ENCODE data around the gene SLC8A3.
A peak's percentile ranks its signal among the peaks of the same experiment; 100 is the strongest.
"Not testable (repeated sequence)": the region's sequence is repeated elsewhere in the genome, so short reads cannot be mapped to it uniquely, and the experiment has no call there.

The SLC8A3 gene, protein sequence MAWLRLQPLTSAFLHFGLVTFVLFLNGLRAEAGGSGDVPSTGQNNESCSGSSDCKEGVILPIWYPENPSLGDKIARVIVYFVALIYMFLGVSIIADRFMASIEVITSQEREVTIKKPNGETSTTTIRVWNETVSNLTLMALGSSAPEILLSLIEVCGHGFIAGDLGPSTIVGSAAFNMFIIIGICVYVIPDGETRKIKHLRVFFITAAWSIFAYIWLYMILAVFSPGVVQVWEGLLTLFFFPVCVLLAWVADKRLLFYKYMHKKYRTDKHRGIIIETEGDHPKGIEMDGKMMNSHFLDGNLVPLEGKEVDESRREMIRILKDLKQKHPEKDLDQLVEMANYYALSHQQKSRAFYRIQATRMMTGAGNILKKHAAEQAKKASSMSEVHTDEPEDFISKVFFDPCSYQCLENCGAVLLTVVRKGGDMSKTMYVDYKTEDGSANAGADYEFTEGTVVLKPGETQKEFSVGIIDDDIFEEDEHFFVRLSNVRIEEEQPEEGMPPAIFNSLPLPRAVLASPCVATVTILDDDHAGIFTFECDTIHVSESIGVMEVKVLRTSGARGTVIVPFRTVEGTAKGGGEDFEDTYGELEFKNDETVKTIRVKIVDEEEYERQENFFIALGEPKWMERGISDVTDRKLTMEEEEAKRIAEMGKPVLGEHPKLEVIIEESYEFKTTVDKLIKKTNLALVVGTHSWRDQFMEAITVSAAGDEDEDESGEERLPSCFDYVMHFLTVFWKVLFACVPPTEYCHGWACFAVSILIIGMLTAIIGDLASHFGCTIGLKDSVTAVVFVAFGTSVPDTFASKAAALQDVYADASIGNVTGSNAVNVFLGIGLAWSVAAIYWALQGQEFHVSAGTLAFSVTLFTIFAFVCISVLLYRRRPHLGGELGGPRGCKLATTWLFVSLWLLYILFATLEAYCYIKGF

DNA sequence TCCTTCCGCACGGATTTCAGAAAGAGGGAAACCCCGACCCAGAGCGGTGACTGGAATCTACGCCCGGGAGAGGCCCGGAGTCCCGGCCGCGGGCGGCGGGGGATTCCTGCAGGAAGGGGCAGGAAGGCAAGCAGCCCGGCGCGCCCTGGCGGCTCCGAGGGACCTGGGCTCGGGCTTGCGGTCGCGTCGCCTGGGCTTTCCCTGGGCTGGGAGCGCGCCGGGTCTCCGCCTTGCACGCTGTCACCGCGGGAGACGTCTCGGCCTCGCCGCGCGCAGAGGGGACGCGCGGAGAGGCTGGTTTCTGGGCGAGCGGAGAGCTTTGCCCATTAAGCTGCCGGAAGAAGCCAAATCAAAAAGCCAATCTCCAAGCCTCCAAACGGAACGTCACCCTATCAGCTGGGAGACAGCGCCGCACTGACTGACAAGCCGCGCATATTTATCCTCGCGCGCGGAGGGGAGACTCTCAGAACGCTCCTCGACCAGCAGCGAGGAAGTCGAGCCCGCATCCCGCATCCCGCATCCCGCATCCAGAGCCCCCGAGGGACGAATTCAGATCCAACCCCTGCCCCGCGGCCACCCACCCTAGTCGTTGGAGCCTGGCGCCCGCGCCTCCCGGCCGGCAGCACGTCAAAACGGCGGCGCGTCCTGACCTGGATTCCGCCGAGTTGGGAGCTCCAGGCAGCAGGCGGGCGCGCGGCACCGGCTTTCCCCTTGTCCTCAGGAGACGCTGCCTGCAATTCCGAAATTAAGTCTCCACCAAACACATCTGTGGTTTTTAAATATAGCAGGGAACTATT, at the start of gene SLC8A3:
SLC8A3 (minus strand) TSS at position 293 of the 797 bp plus-strand sequence. CDS start 20,529 bp downstream, outside the sequence.
- DNase-seq (ENCODE audit: insufficient read length, low spot score) (peak; percentile 65), FAIRE-seq (peak; percentile 92)

DNA sequence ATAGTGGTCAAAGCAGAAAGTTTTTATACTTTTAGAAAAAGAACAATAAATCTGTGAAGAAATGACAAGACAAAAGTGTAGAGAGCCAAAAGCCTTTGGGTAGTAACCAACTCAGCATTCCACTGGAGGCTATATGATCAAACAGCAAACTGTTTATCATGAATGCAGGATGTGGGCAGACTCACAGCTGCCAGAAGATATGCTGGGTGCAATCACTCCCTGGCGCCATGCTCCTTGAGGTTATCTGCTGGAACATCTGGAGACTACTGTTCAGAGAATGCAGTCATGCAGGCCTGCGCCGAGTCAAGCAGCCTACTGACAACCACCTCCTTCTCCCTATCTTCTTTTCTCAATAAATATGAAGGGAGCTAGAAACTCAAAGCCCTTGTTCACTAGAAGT, 49.0 kb upstream of the SLC8A3 start:
- FAIRE-seq (no peak), DNase-seq (ENCODE audit: insufficient read length, low spot score) (no peak)

DNA sequence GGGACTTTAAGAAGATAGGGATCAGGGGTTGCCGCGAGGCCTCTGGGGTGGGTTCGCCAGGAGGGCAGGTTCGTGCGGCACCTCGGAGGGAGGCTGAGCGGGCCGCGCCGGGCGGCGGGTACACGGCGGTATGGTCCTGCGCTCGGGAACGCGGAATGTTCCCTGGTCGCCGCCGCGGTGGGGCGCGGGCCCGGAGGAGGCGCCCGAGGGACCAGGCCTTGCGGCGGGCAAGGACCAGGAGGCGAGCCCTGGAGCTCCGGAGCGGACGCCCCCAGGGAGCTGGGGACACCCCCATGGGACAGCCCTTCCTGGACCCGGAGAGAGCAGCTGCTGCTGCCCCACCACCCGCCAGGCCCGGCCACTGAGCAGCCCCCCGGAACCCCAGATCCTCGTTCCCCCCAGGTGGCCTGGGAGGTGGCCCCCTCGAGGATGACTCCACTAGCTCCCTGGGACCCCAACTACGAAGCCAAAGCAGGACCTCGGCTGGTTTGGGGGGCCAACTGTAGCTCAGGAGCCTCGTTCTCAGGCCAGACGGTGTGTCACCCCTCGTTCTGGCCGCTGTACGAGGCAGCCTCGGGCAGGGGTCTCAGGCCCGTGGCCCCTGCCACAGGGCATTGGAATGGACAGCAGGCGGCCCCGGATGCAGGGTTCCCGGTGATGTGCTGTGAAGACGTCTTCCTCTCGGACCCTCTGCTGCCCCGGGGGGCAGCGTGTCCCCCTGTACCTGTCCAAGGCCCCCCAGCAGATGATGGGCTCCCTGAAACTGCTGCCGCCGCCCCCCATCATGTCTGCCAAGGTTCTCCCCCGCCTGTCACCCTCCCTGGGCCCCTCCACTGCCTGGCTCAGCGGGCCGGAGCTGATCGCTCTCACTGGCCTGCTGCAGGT, 45.6 kb upstream of the SLC8A3 start:
- FAIRE-seq (no peak), DNase-seq (ENCODE audit: insufficient read length, low spot score) (no peak)

DNA sequence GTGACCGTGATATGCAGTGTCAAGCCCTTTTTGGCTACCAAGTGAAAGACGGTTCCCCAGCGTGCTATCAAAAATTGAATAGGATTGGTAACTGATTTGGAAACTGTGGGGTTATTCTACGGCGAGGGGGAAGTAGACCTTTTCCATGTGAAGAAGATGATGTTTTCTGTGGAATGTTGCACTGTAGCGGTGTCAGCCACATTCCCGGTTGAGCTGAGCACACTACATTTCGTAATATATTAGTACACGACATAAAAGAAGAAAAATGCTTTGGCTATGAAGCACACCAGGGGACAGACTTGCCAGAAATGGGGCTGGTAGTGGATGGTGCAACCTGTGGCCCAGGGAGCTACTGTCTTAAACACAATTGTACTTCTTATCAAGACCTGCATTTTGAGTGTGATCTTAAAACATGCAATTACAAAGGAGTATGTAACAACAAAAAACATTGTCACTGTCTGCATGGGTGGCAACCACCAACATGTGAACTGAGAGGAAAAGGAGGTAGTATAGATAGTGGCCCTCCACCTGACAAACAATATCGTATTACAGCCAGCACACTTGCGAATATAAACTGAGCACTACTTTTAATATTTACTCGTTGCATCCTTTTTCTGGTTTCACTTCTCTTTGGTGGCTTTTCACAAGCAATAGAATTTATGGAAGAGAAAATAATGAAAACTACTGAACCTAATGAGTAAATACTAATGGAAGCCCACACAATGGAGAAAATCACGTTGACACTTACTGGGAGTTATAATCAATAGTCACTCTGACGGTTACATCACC, 43.2 kb upstream of the SLC8A3 start:
- not testable (repeated sequence) for DNase-seq (ENCODE audit: insufficient read length, low spot score)
- FAIRE-seq, result peak; percentile 39

DNA sequence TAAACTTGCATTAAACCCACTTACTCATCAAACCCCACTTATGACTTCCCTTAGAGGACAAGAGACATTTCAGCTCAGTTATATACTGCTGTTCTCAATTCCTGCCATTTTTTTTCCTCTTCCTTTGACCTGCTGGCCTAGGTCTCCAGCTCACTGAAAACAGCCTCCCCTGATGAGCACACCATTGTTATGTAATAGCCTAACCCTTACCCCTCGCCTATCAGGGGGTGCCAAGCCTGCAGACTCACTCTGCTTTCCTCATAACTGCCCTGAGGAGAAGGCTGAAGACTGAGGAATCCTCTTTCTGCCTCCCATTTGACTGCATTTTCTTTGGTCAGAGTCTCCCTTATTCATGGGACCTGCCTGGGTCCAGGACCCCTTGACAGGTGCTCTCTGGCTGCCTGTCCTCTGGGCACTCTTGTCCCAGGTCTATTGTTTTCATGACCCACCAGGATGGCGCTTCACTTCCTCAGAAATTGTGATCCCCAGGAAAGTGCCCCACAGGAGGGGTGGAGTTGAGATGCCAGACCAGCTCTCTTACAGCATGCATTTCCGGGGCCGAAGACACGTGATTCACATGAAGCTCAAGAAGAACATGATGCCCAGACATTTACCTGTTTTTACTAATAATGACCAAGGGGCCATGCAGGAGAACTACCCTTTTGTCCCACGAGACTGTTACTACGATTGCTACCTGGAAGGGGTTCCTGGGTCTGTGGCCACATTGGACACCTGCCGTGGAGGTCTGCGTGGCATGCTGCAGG, 41.3 kb upstream of the SLC8A3 start:
- DNase-seq (ENCODE audit: insufficient read length, low spot score), result not testable (repeated sequence)
- FAIRE-seq, result peak; percentile 48

DNA sequence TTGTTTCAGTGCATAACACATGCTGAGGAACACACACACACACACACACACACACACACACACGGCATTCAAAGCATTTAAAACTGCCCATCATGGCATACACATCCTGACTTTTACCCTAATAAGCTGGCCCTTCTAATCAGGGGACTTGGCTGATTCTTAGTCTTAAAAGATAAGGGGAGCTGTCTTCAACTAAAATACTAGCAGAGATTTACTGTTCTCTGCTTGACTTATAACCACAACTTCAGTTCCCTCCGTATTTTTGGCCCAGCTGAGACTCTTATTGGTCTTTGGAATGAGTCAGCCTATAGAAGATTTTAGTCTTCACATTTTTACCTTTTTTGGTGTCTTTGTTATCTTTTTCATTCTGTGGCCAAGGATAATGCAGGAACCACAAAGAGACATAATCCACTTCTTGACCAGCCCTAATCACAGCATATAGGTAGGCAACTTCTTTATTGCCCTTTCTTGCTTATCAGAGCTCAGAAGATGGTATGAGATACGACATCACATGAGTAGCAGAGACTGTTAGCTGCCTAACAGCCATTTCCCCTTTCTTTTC, 25.1 kb upstream of the SLC8A3 start:
- DNase-seq (ENCODE audit: insufficient read length, low spot score), result no peak
- FAIRE-seq, result no peak

DNA sequence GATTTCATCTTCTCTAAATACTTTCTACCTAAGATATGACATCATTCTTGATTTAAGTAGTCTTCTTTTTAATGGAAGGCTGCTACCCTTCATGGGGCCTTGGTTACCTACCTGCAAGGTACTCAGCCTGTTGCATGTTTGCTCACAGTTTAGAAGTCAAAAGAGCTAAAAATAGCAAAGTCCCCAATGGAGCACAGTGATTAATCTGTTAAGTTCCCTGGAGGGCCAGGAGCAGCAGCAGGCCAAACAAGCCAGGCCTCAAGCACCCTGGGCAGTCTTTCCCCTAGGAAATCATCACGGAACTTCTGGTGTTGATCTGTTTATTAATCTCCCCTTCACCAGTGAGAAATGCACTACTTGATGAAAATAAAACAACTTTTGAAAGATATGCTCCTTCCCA, 24.0 kb upstream of the SLC8A3 start:
- DNase-seq (ENCODE audit: insufficient read length, low spot score), result no peak
- no peak for FAIRE-seq

DNA sequence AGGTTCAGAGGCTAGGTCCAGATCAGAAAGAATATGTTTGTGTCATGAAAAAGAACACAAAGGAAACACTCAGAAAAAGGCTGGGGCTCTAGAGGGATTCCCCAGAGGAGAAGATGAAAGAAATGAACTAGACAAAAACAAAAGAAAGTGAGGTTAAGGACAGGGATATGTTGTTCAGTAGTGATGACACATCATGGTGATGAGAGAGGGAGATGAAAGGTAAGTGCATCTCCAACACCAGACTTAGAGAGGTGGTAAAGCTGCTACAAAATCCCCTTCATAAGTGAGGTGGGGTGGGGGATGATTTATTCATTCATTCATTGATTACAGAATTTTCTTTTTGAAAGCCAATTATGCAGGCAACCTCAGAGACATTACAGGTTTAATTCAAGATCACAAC, 19.6 kb upstream of the SLC8A3 start:
- FAIRE-seq (no peak), DNase-seq (ENCODE audit: insufficient read length, low spot score) (no peak)

DNA sequence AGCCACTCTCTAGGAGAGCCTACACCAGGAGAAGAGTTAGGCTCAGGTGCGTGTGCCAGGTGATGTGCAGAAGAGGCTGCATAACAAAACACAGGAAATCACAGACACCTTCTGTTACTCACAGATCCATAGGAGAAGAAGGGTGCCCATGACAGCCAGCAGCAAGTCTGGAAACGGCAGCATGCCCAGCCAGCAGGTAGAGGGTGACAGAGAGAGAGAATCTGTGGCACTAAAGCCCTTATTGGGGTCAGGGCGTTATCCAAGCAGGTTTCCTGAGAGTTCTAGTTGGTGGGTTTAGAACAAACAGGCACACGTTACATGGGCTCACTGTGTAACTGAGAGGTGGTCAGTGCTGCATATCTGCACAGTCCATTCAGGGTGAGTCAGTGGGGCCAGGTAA, 14.9 kb upstream of the SLC8A3 start:
- FAIRE-seq, result no peak
- no peak for DNase-seq (ENCODE audit: insufficient read length, low spot score)

DNA sequence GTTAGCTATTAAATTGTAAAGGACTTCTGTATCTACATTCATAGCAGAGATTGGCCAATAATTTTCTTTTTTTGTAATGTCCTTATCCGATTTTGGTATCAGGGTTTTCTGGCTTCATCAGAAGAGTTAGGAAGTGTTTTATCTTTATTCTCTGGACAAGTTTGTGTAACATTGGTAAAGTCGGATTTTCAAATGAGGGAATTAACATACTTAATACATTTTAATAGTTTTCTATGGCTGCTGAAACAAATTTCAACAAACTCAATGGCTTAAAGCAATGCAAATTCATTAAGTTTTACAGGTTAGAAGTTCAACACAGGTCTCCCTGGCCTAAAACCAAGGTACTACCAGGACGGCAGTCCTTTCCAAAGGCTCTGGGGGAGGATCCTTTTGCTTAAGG, 13.2 kb upstream of the SLC8A3 start:
- no peak for FAIRE-seq

DNA sequence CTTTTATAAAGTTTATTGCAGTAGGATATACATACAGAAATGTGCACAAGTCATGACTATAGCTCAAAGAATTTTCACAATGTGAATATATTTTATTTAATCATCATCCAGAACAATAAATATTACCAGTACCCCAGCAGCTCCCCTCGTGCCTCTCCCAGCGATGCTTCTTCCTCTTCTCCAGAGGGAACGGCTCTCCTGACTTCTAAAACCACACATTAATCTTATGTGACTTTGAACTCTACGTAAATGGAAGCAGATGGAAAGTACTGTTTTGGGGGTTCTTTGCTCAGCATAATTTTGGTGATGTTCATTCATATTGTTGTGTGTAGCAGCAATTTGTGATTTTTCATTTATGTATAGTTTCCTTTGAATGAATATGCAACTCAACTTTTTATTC, 4.6 kb upstream of the SLC8A3 start:
- no peak for DNase-seq (ENCODE audit: insufficient read length, low spot score)
- FAIRE-seq, result no peak

More for the DNA sequence above, 13.2 kb upstream of the SLC8A3 start:
- no peak for DNase-seq (ENCODE audit: insufficient read length, low spot score)

DNA sequence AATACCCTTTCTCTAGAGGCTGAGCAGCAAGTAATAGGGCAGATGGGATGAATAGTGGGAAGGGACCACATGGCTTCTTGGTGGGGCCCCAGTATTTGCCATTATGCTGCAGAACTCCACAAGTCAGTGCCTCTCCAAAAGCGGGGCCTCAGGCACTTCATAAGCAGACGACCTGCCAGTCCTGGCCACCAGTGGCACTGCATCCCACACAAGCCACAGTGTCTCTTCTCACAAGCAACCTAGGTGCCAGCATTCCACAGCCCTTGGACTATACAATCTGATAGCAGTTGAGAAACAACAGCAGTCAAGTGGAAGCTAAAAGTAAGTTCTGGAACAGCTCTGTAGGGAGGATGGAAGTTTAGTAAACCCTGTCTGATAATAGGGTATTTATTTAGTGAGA, 4.2 kb upstream of the SLC8A3 start:
- DNase-seq (ENCODE audit: insufficient read length, low spot score) (no peak), FAIRE-seq (no peak)

DNA sequence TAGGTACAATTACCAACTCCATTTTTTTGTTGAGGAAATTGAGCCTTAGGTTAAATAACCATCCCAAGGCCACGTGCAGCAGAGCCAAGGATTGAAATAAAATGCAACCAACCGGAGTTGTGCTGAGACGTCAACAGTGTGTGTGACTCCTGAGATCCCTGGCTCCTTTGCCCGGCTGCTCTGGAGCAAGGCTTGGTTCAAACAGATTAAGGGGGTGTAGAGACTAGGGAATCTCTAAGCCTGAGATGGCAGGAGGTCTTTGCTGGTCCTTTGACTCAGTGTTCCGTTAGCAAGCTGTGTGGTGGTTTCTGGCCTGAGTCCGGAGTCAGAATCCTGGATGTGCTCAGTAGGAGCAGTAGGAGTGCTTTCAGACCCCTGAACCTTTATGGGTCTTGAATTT, 1.4 kb upstream of the SLC8A3 start:
- DNase-seq (ENCODE audit: insufficient read length, low spot score), result no peak
- FAIRE-seq, result peak; percentile 73

DNA sequence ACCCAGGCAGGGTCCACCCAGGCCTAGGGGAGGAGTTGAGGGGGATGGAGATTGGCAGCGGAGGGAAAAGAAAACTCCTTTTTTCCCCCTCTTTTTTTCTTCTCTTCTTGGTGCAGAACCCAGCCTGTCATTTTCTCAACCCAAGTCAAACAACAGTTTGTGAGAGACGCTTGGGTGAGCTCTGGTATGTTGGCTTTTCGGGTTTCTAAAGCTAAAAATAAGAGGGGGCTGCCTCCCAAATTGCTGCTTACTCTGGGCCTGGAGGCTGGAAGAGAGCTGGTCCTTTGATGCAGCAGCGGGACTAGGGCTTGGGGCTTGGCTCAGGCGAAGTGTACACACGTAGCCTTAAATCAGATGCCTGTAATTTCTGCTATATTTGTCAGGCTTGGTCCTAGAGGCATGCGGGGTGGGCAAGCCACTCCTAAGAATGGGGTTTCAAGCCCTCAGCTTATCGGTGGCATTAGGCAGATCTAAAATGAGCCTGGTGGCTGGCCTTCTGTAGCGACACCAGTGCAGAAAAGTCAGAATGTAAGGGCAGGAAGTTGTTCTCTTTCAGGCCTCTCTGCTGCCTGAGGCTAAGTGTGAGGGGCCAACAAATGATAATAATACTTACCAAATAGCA, 816 bp upstream of the SLC8A3 start:
- DNase-seq (ENCODE audit: insufficient read length, low spot score), result no peak

DNA sequence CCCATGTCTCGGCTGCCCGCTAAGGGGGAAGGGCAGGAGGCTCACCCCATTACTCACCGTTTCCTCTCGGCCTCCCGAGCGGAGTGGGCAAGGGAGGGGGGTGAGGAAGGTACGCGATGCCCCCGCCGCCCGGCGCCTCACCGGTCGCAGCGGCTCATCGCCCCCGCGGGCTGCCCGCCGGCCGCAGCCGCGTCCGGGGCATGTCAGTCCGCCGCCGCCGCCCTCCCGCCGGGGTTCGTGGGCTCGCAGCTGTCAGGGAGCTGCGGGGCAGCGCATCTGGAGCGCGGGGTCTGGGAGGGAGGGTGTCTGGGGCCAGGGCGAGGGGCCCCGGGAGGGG, 461 bp downstream of the SLC8A3 start:
- no peak for DNase-seq (ENCODE audit: insufficient read length, low spot score)
- FAIRE-seq, result no peak

More for the DNA sequence above, 816 bp upstream of the SLC8A3 start:
- FAIRE-seq, result peak; percentile 92

DNA sequence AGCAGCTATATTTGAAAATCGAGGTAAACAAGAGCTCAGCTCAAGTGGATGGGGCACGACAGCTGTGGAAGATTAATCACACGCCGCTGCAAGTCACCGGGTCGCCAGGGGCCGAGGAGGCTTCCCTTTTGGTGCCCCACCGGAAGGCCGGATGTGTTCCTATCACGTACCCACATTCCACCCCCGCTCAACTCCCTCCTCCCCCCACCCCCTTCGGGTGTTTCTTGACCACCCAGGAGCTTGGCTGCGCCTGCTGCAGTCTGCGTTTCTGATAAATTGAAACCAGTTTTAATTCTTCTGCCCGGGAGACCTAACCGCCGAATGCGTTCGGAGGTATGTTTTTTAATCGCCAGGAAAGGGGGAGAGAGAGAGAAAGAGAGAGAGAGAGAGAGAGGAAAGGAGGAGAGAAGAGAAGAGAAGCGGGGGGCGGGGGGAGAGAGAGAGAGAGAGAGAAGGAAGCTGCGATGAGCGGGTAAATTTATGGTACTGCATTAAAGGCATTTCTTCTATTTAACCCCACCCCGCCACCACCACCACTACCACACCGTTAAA, 1.8 kb downstream of the SLC8A3 start:
- FAIRE-seq (peak; percentile 85), DNase-seq (ENCODE audit: insufficient read length, low spot score) (no peak)

DNA sequence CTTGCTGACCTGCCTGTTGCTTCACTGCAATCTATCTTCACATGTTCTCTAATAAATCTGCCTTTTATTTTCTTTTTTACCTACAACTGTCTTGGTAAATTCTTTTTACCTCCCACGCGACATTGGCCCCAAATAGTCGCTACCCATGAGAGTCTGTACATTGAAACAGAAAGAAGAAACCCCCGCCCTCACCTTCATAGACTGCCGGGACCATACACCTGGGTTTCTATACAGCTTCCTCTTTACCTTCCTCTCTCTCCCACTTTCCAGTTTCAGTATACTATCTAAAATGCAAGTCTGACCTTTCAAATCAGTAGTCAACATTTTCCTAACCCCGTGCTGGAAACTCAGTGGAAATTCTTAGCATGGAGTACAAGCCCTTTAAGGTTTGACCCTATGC, 4.8 kb downstream of the SLC8A3 start:
- DNase-seq (ENCODE audit: insufficient read length, low spot score), result no peak
- FAIRE-seq, result peak; percentile 97
